ENCODE data around the gene MOGAT3. TPM values are rescaled to one million over a fixed set of nuclear protein-coding genes. Genes with fewer than 3 reads are reported as not detected.

MOGAT3 gene
- total RNA-seq, 2 donors from 2014 or later: not detected

GRCh38 chr7:101166909-101167644 lies 33.8 kb downstream of the MOGAT3 start:
- DNase-seq (no peak), ATAC-seq (no peak)
- intact Hi-C loops (cut with DNase I): no loop called here

GRCh38 chr7:101166648-101166908 lies 34.3 kb downstream of the MOGAT3 start:
- ATAC-seq (no peak), DNase-seq (no peak)
- intact Hi-C loops (cut with DNase I): no loop called here

- no peak for DNase-seq
- no peak for ATAC-seq
- intact Hi-C loops (cut with DNase I): no loop called here
Measured at GRCh38 chr7:101165958-101166647, 34.7 kb downstream of the MOGAT3 start.

GRCh38 chr7:101165075-101165957 lies 35.5 kb downstream of the MOGAT3 start, which contains the start of gene VGF:
TSS of gene VGF (minus strand) at chr7:101165569. CDS start at chr7:101164843, 726 bp downstream.
- intact Hi-C loops (cut with DNase I): no loop called here
- peak; percentile 89 to 95 for ATAC-seq
- DNase-seq: peak; percentile 96

- ATAC-seq: peak in 1 of 2 donors; percentile 51
- peak; percentile 50 for DNase-seq
- intact Hi-C loops (cut with DNase I): no loop called here
Measured at GRCh38 chr7:101164071-101164840, 36.6 kb downstream of the MOGAT3 start.

GRCh38 chr7:101163279-101164070 lies 37.4 kb downstream of the MOGAT3 start:
- intact Hi-C loops (cut with DNase I): no loop called here
- ATAC-seq (peak in 1 of 2 donors; percentile 47), DNase-seq (no peak)

GRCh38 chr7:101162551-101163278 lies 38.1 kb downstream of the MOGAT3 start:
- intact Hi-C loops (cut with DNase I): no loop called here
- no peak for DNase-seq

GRCh38 chr7:101161692-101162471 lies 39.0 kb downstream of the MOGAT3 start:
- no peak for DNase-seq
- intact Hi-C loops (cut with DNase I): no loop called here
- ATAC-seq: no peak

More at GRCh38 chr7:101162551-101163278, 38.1 kb downstream of the MOGAT3 start:
- ATAC-seq: peak in 1 of 2 donors; percentile 40

- no peak for ATAC-seq
- no peak for DNase-seq
- intact Hi-C loops (cut with DNase I): no loop called here
Measured at GRCh38 chr7:101160910-101161309, 39.9 kb downstream of the MOGAT3 start.

GRCh38 chr7:101159696-101160674 lies 40.9 kb downstream of the MOGAT3 start:
- no peak for ATAC-seq
- DNase-seq: no peak
- intact Hi-C loops (cut with DNase I): no loop called here

GRCh38 chr7:101156866-101157589 lies 43.8 kb downstream of the MOGAT3 start:
- DNase-seq (no peak), ATAC-seq (no peak)
- intact Hi-C loops (cut with DNase I): no loop called here

GRCh38 chr7:101156277-101156676 lies 44.6 kb downstream of the MOGAT3 start:
- intact Hi-C loops (cut with DNase I): no loop called here
- ATAC-seq (no peak), DNase-seq (no peak)

GRCh38 chr7:101155303-101155702 lies 45.5 kb downstream of the MOGAT3 start:
- DNase-seq (no peak), ATAC-seq (no peak)
- intact Hi-C loops (cut with DNase I): no loop called here

GRCh38 chr7:101154693-101155102 lies 46.1 kb downstream of the MOGAT3 start:
- DNase-seq: no peak
- intact Hi-C loops (cut with DNase I): no loop called here
- ATAC-seq: peak; percentile 42 to 53

All from left cardiac atrium (tissue), 4 donors.